Memory B cell (primary cell): ENCODE results near the gene MPEG1.

Experiments
- ATAC-seq: fragments of 150-1000 bp; cut with Tn5 transposase; 2 replicates; pipeline ENCODE4 v1.10.0; 2021; ENCODE audit warnings: low read depth, mild to moderate bottlenecking, moderate library complexity
- DNase-seq, 2 donors: peaks; one replicate each; pipeline ENCODE4 v3.0.0; 2022; ENCODE audit warnings: low spot score in 2 of 2
- H3K27ac Mint-ChIP-seq: one replicate; pipeline ENCODE4 v1.8.0; 2022; ENCODE audit warnings: mild to moderate bottlenecking, moderate library complexity, mixed read lengths
- H3K27me3 Mint-ChIP-seq: one replicate; pipeline ENCODE4 v1.8.0; 2022; ENCODE audit warnings: mixed read lengths
- H3K36me3 Mint-ChIP-seq: one replicate; pipeline ENCODE4 v1.8.0; 2022; ENCODE audit warnings: mild to moderate bottlenecking, mixed read lengths
- H3K4me1 Mint-ChIP-seq: one replicate; pipeline ENCODE4 v1.8.0; 2022; ENCODE audit warnings: mixed read lengths
- H3K4me3 Mint-ChIP-seq: one replicate; pipeline ENCODE4 v1.8.0; 2022; ENCODE audit warnings: mild to moderate bottlenecking, moderate library complexity, mixed read lengths
- H3K9me3 Mint-ChIP-seq: one replicate; pipeline ENCODE4 v1.8.0; 2022; ENCODE audit warnings: mixed read lengths

MPEG1 gene

DNA sequence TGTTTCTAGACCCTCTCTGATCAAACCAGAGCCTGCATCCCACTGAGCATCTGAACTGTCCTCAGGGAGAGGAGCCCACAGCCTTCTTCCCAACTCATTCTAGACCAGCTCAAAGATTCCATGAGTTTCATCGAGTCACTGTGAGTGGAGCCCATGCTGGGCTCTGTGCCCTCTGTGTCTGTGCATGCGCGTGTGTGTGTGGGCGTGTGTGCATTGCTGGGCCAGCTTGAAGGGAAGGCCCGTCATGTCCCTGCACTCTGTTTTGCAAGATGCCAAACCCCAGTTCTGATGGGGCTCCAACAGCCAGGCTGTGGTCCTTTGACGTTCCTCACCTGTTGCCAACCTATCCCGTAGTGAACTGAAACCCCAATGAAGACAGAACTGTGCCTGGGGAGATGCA, 7.1 kb downstream of the MPEG1 start:
- H3K9me3 Mint-ChIP-seq, result no peaks in the 10 kb centered on the region
- H3K4me3 Mint-ChIP-seq, result no peak overlapping the region
- H3K27ac Mint-ChIP-seq, result peak overlapping the region; percentile 50
- H3K36me3 Mint-ChIP-seq, result peaks cover 51% of the 10 kb centered on the region
- DNase-seq (no peak), ATAC-seq (no peak)
- H3K4me1 Mint-ChIP-seq, result peaks cover 64% of the 10 kb centered on the region
- H3K27me3 Mint-ChIP-seq, result no peaks in the 10 kb centered on the region

DNA sequence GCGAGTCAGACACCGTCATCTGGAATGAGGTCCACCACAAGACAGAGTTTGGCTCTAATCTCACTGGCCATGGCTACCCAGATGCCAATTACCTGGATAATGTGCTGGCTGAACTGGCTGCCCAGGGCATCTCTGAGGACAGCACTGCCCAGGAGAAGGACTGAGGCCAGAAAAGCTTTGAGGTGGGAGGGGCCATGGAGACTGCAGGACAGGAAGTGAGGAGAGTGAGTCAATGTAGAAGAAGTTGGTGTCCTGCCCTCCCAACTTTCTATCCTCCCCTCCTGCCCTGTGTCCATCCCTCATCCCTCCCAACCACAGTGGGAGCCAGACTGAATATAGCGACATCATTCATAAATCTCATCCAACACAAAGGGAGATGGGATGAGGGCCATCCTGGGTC, 8.0 kb downstream of the MPEG1 start:
- ATAC-seq, result no peak

DNA sequence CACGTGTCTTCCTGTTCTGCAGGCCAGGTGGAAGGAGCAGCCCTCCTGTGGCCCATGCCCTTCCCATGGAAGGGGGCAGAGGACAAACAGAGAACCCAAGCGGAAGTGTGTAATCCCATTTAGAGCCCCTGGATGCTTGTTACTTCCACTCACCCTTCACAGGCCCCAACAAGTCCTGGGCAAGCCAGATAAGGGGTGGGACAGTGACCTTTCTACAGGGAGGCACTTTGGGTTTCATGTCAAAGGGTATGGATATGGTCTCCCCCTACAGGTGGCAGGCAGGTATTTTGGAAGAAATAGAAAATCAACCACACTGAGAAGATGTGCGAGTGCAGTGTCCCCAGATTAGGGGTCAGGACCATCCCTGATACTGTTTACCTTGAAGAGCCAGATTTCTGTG, 11.4 kb downstream of the MPEG1 start:
- Mint-ChIP-seq H3K4me3 (no peak overlapping the region), H3K36me3 (peaks cover 40% of the 10 kb centered on the region), H3K4me1 (peaks cover 57% of the 10 kb centered on the region), H3K27me3 (no peaks in the 10 kb centered on the region), H3K9me3 (peaks cover 5% of the 10 kb centered on the region), H3K27ac (peak overlapping the region; percentile 92)
- ATAC-seq (no peak), DNase-seq (no peak)

More for the DNA sequence above, 8.0 kb downstream of the MPEG1 start:
- peak overlapping the region; percentile 37 for H3K4me3 Mint-ChIP-seq
- no peaks in the 10 kb centered on the region for H3K9me3 Mint-ChIP-seq
- no peak overlapping the region for H3K27ac Mint-ChIP-seq
- no peak for DNase-seq
- H3K27me3 Mint-ChIP-seq, result no peaks in the 10 kb centered on the region
- peaks cover 67% of the 10 kb centered on the region for H3K4me1 Mint-ChIP-seq
- H3K36me3 Mint-ChIP-seq, result peaks cover 45% of the 10 kb centered on the region

DNA sequence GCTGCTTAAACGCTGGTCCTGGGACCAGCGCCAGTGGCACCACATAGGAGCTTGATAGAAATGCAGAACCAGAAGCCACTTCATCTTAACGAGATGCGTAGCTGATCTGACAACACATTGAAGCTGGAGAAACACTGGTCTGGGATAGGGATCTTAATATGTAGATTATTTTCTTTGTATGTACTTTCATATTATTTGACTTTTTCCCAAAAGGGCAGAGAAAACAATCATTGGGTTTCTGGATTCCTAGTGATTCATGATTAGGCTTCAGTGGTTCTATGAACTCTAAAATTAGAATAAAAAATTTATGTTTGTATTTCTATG, 12.3 kb downstream of the MPEG1 start:
- DNase-seq (no peak), ATAC-seq (peak; percentile 69)
- Mint-ChIP-seq H3K9me3 (peaks cover 5% of the 10 kb centered on the region), H3K27ac (peak overlapping the region; percentile 92), H3K36me3 (peaks cover 39% of the 10 kb centered on the region), H3K4me1 (peaks cover 53% of the 10 kb centered on the region), H3K4me3 (no peak overlapping the region), H3K27me3 (no peaks in the 10 kb centered on the region)

DNA sequence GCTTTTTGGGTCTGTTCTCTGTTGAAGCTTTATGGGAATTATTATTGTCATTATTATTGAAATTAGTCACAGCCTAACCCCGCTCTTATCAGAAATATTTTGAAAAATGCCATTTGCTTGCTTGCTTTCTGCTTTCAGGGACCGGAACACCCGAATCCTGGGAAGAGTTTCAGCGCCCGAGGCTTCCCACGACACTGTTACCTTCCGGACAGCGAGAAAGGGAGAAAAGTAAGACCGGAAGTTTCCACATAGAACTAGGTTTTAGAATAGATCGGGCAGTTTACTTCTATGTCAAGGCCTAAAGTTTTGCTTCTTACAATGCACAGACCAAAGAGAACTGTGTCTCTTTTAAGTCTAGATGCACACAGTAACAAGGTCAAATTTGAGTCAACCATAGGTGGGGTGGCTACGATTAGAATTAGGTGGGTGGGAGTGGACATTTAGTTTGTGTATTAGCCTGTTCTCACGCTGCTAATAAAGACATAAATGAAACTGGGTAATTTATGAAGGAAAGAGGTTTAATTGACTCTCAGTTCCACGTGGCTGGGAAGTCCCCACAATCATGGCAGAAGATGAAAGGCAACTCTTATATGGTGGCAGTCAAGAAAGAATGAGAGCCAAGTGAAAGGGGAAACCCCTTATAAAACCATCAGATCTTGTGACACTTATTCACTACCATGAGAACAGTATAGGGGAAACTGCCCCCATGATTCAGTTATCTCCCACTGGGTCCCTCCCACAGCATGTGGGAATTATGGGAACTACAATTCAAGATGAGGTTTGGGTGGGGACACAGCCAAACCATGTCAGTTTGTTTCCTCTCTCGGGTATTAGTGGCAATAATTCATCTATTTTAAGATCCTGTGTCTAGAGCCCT, 12.9 kb downstream of the MPEG1 start:
- peaks cover 50% of the 10 kb centered on the region for H3K4me1 Mint-ChIP-seq
- peak in 1 of 2 donors; percentile 46 for DNase-seq
- H3K9me3 Mint-ChIP-seq, result peaks cover 5% of the 10 kb centered on the region
- H3K36me3 Mint-ChIP-seq, result peaks cover 39% of the 10 kb centered on the region
- H3K27ac Mint-ChIP-seq, result peak overlapping the region; percentile 92
- no peaks in the 10 kb centered on the region for H3K27me3 Mint-ChIP-seq
- peak; percentile 84 for ATAC-seq
- no peak overlapping the region for H3K4me3 Mint-ChIP-seq

DNA sequence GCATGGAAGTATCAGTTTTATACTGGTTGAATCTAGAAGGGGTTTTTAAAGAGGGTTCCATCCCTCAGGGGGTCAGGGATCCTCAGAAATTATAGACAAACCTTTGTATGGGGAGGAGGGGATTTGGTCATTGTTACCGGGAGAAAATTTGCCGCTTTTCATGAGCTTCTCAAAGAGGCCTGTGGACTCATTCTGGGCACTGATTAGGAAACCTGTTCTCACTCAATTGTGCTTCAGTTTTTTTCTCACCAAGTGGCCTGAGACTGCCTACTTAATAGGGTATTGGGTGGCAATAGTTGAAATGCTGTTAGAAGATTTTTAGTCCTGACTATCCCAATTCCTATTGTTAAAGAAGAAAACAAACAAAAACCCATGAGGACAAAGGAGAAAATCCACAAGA, 14.0 kb downstream of the MPEG1 start:
- Mint-ChIP-seq H3K27me3 (no peaks in the 10 kb centered on the region), H3K4me3 (no peak overlapping the region), H3K4me1 (peaks cover 44% of the 10 kb centered on the region), H3K27ac (no peak overlapping the region), H3K9me3 (peaks cover 5% of the 10 kb centered on the region), H3K36me3 (peaks cover 42% of the 10 kb centered on the region)
- DNase-seq (no peak), ATAC-seq (no peak)

DNA sequence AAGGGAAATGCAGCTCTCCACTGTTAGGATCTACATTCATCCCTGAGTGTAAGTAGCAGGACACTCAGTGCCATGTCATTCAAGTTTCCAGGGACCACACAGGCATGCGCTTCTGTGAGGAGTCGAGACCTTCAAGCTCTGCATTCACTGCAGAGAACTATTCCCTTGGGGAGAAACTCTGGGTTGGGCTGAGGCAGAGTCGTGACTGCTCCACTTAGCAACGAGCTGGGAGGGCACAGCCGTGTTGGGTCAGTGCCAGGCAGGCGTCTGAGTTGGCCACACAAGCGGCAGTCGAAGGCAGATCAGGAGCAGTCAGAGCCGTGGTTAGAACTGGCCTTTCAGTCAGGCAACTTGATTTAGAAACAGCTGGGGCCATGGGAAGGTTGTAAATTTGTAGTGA, 14.7 kb downstream of the MPEG1 start:
- H3K27ac Mint-ChIP-seq, result peak overlapping the region; percentile 45
- H3K27me3 Mint-ChIP-seq, result no peaks in the 10 kb centered on the region
- DNase-seq, result no peak
- H3K36me3 Mint-ChIP-seq, result peaks cover 39% of the 10 kb centered on the region
- no peak for ATAC-seq
- H3K4me3 Mint-ChIP-seq, result no peak overlapping the region
- peaks cover 39% of the 10 kb centered on the region for H3K4me1 Mint-ChIP-seq
- H3K9me3 Mint-ChIP-seq, result peaks cover 5% of the 10 kb centered on the region

DNA sequence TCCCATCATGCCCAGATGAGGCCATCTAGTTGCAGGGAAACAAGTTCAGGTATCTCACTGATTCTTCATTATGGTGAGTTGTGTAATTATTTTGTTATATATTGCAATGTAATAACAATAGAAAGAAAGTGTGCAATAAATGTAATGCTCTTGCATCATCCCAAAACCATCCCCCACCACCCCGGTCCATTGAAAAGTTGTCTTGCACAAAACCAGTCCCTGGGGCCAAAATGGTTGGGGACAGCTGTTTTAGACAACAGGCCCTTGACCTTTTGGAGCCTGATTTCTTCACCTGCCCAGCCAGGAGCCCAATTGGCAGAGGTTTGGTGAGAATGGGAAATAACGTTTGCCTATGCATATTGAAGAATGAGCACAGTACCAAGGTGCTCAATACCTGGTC, 15.9 kb downstream of the MPEG1 start:
- no peaks in the 10 kb centered on the region for H3K27me3 Mint-ChIP-seq
- peaks cover 5% of the 10 kb centered on the region for H3K9me3 Mint-ChIP-seq
- peak overlapping the region; percentile 45 for H3K27ac Mint-ChIP-seq
- H3K36me3 Mint-ChIP-seq, result peaks cover 39% of the 10 kb centered on the region
- DNase-seq (no peak), ATAC-seq (no peak)
- H3K4me3 Mint-ChIP-seq, result no peak overlapping the region
- peaks cover 34% of the 10 kb centered on the region for H3K4me1 Mint-ChIP-seq

DNA sequence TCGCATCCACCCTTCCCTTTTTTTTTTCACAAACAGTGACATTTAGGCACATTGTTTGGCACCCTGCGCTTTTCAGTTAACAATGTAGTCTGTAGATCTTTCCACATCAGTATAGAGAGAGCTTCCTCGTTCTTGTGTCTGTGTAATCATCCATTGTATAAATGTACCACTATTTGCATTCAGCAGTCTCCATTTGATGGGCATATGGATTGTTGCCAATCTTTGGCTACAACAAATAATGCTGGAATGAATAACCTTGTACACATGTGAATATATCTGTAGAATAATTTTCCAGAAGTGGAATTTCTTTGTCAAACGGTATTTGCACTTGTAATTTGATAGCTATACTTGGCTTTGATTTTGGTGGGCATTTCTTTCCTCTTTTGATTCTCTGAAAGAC, 17.1 kb downstream of the MPEG1 start:
- H3K36me3 Mint-ChIP-seq, result peaks cover 40% of the 10 kb centered on the region
- H3K27ac Mint-ChIP-seq, result peak overlapping the region; percentile 14
- no peak overlapping the region for H3K4me3 Mint-ChIP-seq
- peaks cover 29% of the 10 kb centered on the region for H3K4me1 Mint-ChIP-seq
- H3K27me3 Mint-ChIP-seq, result no peaks in the 10 kb centered on the region
- peaks cover 5% of the 10 kb centered on the region for H3K9me3 Mint-ChIP-seq
- DNase-seq (no peak), ATAC-seq (no peak)

DNA sequence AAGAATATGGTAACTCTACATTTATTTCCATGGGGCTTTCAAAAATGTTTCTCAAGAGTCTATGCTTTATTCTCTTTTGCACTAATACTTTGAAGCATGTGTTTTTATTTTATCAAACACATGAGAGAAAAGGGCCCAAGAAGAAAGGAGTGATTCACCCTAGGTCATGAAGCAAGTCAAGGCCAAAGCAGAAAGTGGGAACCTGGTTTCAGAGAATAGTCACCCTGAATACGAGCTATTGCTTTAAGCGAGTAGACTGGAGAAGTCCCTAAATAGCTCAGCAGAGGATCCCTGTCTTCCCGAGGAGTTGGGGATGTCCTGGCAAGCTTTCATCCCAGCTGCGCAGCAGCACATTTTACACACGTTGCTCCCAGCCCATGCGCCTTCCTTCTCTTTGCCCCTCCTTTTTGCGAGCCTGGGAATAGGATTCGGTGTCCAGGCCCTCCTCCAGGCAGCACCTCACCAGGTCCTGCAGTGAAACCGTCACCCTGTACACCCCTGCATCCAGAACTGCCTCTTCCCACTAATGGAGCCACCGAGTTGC, 19.1 kb downstream of the MPEG1 start:
- ATAC-seq, result no peak
- peaks cover 5% of the 10 kb centered on the region for H3K9me3 Mint-ChIP-seq
- H3K36me3 Mint-ChIP-seq, result peaks cover 45% of the 10 kb centered on the region
- no peak overlapping the region for H3K27ac Mint-ChIP-seq
- peaks cover 19% of the 10 kb centered on the region for H3K4me1 Mint-ChIP-seq
- no peaks in the 10 kb centered on the region for H3K27me3 Mint-ChIP-seq
- no peak for DNase-seq
- H3K4me3 Mint-ChIP-seq, result no peak overlapping the region

DNA sequence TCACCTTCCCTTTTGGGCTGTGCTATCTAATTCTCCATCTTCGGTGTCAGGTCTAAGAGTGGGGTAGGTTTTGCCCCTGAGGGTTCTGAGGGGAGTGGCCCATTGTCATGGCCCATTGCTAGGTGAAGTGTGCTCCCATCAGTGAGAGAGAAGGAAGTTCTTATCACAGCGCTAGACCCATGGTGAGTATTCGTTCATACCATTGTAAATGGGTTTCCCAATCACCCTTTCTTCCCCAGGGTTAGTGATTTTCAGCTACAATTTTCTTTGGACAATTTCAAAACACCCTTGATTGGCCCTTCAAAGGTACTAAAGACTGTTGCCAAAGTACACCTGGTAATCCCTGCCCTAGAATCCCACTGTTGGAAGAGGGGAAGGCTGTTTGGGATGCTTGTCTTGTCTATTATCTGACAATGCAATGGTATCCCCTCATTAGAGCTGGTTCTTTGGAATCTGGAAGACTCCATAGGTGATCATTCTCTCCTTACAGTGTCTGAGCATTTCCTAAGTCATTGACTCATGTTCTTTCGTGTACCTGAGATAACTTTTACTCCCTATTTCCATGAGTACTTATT, 20.2 kb downstream of the MPEG1 start:
- ATAC-seq (no peak), DNase-seq (no peak)
- H3K27ac Mint-ChIP-seq, result no peak overlapping the region
- no peak overlapping the region for H3K4me3 Mint-ChIP-seq
- H3K4me1 Mint-ChIP-seq, result peaks cover 13% of the 10 kb centered on the region
- peaks cover 5% of the 10 kb centered on the region for H3K9me3 Mint-ChIP-seq
- no peaks in the 10 kb centered on the region for H3K27me3 Mint-ChIP-seq
- peaks cover 44% of the 10 kb centered on the region for H3K36me3 Mint-ChIP-seq

DNA sequence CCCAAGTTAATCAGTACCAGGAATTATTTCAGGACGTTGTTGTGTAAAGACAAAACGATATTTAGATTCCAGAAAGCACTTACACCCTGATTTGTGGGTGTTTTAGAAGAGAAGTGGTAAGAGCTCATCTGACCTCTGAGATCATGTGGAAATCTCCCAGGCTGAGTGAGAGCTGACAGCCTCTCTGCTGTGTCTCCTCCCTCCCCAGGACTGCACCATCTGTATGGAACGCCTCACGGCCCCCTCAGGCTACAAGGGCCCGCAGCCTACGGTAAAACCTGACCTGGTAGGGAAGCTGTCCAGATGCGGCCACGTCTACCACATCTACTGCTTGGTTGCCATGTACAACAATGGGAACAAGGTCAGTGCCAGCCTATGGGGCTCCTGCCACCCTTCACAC, 20.8 kb downstream of the MPEG1 start:
- Mint-ChIP-seq H3K27me3 (no peaks in the 10 kb centered on the region), H3K4me3 (no peak overlapping the region), H3K27ac (no peak overlapping the region), H3K36me3 (peaks cover 41% of the 10 kb centered on the region), H3K9me3 (no peaks in the 10 kb centered on the region), H3K4me1 (peaks cover 11% of the 10 kb centered on the region)
- DNase-seq (no peak), ATAC-seq (no peak)

DNA sequence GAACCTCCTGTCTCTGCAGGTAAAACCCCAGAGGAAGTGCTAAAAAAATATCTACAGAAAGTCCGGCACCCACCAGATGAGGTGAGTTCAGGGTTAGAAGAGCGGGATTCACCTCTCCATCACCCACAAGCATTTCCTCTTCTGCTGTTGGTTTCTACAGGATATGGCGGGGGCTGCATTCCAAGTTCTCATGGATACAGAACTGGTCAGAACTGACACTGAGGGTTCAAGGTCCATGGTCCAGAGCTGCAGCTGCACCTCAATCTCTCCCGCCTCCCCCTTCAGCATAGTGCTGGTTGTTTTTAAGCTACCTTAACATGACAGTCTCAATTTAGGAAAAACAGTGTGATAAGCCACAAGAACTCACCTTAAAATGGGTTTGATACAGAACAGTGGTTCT, 21.6 kb downstream of the MPEG1 start:
- Mint-ChIP-seq H3K27me3 (no peaks in the 10 kb centered on the region), H3K9me3 (no peaks in the 10 kb centered on the region), H3K4me3 (no peak overlapping the region), H3K27ac (no peak overlapping the region), H3K36me3 (peaks cover 39% of the 10 kb centered on the region), H3K4me1 (peaks cover 12% of the 10 kb centered on the region)
- ATAC-seq (no peak), DNase-seq (no peak)

DNA sequence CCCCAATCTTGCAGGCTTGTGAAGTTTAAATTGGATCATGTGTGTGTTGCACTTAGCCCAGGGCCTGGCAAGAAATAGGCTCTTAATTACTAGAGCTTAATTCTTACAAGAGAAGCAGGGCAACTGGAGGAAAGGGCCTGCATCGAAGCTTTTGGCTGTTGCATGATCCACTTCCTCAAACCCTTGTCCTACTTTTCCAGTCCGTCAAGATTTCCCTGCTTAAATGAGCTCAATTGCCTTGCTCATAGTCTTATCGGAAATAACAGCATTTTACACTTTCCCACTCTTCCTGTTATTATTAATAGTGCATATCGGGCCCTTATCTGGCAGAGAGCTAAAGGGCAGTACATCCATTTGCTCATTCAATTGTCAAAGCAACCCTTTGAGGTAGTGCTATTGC, 22.7 kb downstream of the MPEG1 start:
- no peak overlapping the region for H3K27ac Mint-ChIP-seq
- no peak overlapping the region for H3K4me3 Mint-ChIP-seq
- H3K9me3 Mint-ChIP-seq, result no peaks in the 10 kb centered on the region
- peaks cover 33% of the 10 kb centered on the region for H3K36me3 Mint-ChIP-seq
- DNase-seq (no peak), ATAC-seq (no peak)
- H3K27me3 Mint-ChIP-seq, result no peaks in the 10 kb centered on the region
- H3K4me1 Mint-ChIP-seq, result peaks cover 14% of the 10 kb centered on the region
